SH-SY5Y (cell line): Measurements from ENCODE around the gene CCDC149.

Source experiments
- GATA2 ChIP-seq: IDR thresholded peaks from 2 replicates; pipeline ENCODE4 v1.6.1; 2011; ENCODE audit warnings: mild to moderate bottlenecking, low read depth, low read length
- GATA3 ChIP-seq: IDR thresholded peaks from 2 replicates; pipeline ENCODE4 v1.6.1; 2011; ENCODE audit warnings: low read depth, mild to moderate bottlenecking, low read length, moderate library complexity

DNA sequence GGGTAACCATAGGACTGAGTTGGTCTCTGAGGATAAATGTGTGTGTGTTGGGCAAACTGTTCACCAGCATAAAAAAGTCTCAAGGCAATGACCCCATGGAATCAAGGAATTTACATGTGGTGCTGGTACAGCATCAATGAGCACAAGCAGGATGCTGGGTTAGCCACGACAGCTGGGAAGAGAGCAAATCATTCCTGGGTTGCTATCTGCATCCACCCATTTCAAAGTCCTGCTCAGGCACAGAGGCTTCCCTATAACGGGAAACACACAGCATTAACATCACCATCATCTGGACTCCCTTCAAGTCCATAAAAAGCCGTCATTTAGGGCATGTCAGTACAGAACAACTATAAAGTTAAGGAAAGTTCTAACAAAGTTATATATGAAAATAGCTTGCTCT is 41.6 kb downstream of the CCDC149 start:
- TF ChIP-seq GATA2 (no peak), GATA3 (no peak)
